Memory B cell (primary cell): ENCODE results near the gene CEBPG.

Experiments used
- ATAC-seq: fragments of 150-1000 bp; cut with Tn5 transposase; 2 replicates; pipeline ENCODE4 v1.10.0; 2021; ENCODE audit warnings: low read depth, mild to moderate bottlenecking, moderate library complexity
- DNase-seq, 2 donors: peaks; one replicate each; pipeline ENCODE4 v3.0.0; 2022; ENCODE audit warnings: low spot score in 2 of 2
- H3K27ac Mint-ChIP-seq: one replicate; pipeline ENCODE4 v1.8.0; 2022; ENCODE audit warnings: mild to moderate bottlenecking, moderate library complexity, mixed read lengths
- H3K27me3 Mint-ChIP-seq: one replicate; pipeline ENCODE4 v1.8.0; 2022; ENCODE audit warnings: mixed read lengths
- H3K36me3 Mint-ChIP-seq: one replicate; pipeline ENCODE4 v1.8.0; 2022; ENCODE audit warnings: mild to moderate bottlenecking, mixed read lengths
- H3K4me1 Mint-ChIP-seq: one replicate; pipeline ENCODE4 v1.8.0; 2022; ENCODE audit warnings: mixed read lengths
- H3K4me3 Mint-ChIP-seq: one replicate; pipeline ENCODE4 v1.8.0; 2022; ENCODE audit warnings: mild to moderate bottlenecking, moderate library complexity, mixed read lengths
- H3K9me3 Mint-ChIP-seq: one replicate; pipeline ENCODE4 v1.8.0; 2022; ENCODE audit warnings: mixed read lengths

Gene CEBPG

DNA sequence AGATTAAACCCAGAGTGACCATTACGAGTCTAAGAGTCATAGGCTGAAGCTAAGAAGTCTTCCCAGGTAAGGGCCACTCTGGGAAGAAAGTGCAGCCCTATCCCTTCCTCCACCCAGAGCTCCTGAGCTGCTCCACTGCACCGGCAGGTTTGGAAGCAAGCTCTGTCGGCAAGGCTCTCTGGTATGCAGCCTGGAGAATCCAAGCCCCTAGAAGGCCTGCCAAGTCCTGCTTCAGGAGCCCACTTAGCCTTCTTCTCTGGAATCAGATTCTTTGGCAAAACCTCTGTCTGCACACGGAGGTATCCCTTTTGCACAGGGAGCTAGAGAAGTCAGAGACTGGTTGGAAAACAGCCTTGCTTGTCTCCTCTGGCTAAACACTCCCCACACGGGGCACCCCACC is 58.5 kb downstream of the CEBPG start:
- DNase-seq = no peak
- ATAC-seq = no peak
- Mint-ChIP-seq H3K36me3 (peaks cover 4% of the 10 kb centered on the region), H3K4me3 (no peak overlapping the region), H3K9me3 (no peaks in the 10 kb centered on the region), H3K4me1 (peaks cover 3% of the 10 kb centered on the region), H3K27ac (no peak overlapping the region), H3K27me3 (no peaks in the 10 kb centered on the region)
